M059J (cell line): Measurements from ENCODE around the gene PTCH1. TPM values are rescaled to one million over a fixed set of nuclear protein-coding genes. Genes with fewer than 3 reads are reported as not detected.

Source experiments
- DNase-seq: peaks from one replicate; pipeline ENCODE4 v3.0.0-alpha.2; 2012; ENCODE audit warnings: low read depth
- total RNA-seq: library from RNA; depleted of rRNA; stranded (reverse); fragments of >200 nt; shearing (Covaris generic); gene quantifications from 2 replicates; pipeline ENCODE4 v1.2.3, GENCODE V29; 2014

Gene PTCH1
- total RNA-seq, 1 experiment from 2014 or later, result 3.3 TPM

DNA sequence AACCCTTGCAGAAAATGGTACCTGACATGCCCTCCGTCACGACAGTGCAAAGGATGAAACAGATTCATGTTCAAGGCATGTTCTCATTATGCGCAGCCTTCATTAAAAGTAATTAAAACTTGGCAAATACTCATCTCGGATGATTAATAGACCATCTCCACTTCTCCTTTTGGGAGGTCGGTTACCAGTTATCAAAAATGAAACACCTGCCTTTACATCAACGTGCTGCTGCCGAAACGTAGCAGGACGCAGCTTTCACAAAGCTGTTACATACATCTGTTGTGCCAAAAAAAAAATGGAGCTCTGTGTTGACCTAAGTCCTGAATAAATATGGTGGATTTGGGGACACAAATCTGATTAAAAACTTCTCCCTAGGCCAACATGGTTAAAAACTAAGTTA, 75.7 kb downstream of the PTCH1 start:
- no peak for DNase-seq

- no peak for DNase-seq
Observed at GRCh38 chr9:95440447-95440846, 76.3 kb downstream of the PTCH1 start.

DNA sequence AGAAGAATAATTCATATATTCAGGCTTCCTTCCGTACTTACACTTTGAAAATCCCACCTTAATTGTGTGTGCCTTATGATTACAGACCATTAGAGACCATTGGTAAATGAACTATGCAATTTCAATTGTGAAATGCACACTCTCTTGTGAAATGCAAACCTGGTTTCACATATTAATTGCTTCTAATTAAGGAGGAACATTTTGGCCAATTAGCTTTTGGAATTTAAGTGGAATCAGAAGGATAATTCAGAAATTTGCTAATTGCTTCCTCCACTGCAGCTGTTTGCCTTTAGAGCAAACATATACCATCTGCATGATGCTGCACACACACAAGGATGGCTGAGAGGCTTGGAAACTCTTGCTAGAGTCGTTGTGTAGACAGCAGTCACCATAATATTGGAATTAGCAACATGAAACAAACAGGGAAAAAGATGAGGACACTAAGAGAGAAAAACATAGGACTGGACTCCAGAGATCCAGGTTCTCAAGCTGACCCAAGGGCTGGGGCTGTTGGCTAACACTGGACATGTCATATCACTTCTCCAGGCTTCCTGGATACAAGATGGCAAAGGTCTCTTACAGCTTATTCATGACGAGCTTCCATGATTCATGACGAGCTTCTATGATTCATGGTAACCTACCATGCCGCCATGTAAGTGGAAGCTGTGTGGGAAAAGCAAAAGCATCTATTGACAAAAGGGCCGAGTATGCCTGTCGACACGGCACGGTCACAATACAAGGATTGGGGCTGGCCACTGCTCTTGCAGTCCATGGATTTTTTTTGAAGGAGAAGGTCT, 78.0 kb downstream of the PTCH1 start:
- peak; percentile 17 for DNase-seq

DNA sequence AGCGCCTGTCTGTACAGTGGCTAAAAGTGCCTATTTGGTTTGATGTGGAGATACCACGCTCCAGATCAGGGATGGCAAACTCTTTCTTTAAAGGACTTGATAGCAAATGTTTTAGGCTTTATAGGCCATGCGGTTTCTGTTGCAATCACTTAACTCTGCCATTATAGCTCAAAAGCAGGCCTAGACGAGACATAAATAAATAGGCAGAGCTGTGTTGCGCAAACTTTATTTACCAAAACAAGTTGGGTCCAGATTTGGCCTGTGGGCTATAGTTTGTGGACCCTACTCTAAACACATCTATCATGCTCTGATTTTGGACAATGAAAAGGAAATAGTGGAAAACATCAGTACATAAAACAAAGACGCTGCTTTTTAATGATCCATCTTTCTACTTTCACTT, 79.2 kb downstream of the PTCH1 start:
- no peak for DNase-seq

DNA sequence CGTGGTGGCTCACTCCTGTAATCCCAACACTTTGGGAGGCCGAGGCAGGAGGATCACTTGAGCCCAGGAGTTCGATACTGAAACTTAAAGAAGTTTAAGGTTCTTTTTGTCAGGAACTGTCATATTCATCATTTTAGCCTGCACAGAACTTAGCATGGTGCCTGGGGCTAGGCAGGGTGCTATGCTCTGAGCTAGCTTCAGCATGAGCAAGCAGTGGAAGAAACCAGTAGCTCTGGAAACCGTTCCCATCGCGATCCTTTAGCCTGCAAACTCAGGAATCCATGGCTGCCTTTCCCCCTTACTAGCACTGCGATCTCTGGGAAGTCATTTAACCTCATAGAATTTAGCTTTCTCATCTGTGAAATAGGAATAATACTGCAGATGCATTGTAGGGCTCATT, 80.4 kb downstream of the PTCH1 start:
- no peak for DNase-seq

DNA sequence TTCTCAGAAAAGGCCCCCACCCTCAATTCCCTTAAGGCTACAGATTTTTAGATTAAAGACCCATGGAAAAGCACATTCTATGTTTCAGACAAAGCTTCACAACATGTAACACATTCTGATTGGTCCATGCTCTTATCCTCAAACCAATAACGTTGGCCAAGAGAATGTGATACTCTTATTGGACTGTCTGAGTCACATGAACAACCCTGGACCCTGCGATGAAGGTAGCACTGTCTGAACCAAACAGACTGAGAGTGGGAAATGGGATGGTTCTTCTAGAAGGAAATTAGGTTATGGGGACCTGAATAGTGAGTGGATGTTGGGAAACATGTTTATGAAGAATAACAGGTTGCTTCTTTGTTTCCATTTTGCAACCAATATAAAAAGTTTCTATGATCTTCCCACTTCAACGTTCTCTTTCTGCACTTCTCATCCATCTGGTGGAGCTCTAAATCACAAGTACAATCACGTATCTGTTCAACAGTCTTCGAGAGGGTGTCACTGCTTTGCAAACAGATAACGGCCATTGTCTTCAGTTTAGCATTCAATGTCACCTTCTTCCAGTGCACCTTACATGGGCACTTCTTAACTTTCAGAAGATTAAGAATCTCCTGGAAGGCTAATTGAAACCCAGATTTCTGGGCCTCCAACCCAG, 81.6 kb downstream of the PTCH1 start:
- no peak for DNase-seq

GRCh38 chr9:95434116-95435073, 82.4 kb downstream of the PTCH1 start:
- no peak for DNase-seq

GRCh38 chr9:95433096-95433819, 83.5 kb downstream of the PTCH1 start:
- no peak for DNase-seq

GRCh38 chr9:95431286-95431685, 85.5 kb downstream of the PTCH1 start:
- no peak for DNase-seq

DNA sequence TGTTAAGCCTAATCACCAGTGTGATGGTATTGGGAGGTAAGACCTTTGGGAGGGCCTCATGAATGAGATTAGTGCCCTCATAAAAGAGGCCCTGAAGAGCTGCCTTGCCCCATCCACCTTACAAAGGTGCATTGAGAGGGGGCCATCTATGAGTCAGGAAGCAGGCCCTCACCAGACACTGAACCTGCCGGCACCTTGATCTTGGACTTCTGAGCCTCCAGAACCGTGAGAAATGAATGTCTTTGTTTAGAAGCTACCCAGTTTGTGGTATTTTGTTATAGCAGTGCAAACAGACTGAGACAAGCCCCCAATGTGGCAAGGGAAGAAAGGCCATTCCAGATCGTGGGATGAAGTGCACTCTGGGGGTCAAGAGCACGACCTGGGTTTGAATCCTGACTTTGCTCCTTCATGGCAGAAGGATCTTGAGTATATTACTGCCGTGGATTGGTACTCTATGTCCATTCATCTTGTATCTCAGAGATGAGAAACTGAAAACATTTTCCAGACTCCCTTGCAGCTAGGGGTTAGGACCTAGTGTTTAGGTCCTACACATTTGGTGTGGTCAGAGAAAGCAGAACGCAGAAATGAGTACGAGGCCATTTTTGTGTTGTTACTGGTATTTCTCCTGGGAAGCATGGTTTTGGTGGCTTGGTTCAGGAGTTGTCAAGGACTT, 86.7 kb downstream of the PTCH1 start:
- no peak for DNase-seq

- no peak for DNase-seq
Observed at GRCh38 chr9:95429096-95429495, 87.7 kb downstream of the PTCH1 start.

GRCh38 chr9:95425910-95426551, 90.7 kb downstream of the PTCH1 start:
- DNase-seq, result peak; percentile 64

GRCh38 chr9:95422650-95423049, 94.1 kb downstream of the PTCH1 start:
- peak; percentile 5 for DNase-seq

DNA sequence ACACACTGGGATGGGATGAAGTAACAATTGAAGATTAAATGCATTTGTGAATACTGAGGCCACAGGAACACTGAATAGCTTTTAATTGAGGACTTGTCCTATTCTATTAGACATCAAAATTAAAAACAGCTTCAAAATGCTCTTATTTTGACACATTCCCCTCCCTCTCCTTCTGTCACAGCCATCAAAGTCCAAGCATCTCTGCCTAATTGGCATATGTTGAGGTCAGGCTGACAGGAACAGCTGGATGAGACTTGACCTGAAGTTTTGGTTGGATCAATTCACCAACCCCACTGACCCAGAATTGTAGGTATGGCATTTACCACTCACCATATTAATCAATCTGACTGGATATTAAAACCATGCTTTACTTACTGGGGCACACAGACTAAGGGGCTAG, 96.3 kb downstream of the PTCH1 start:
- no peak for DNase-seq

DNA sequence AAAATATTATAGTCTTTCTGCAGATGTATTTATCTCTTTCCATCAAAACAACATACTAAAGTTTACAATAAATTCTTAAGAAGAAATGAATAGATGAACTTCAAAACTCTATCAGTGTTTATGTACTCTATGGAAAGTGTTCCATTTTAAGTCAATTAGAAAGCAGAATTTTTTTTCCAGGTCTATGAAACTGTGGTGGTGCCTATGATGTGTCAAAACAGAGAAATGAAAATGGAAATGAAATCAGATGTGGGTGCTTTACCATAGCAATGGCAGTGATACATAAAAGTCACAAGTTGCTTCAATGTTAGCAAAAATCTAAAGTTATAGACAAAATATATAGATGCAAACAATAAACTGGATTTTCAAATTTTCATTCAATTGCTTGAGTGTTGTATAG, 97.3 kb downstream of the PTCH1 start:
- DNase-seq, result no peak

- peak; percentile 26 for DNase-seq
Observed at GRCh38 chr9:95415158-95415557, 101.6 kb downstream of the PTCH1 start.

GRCh38 chr9:95413793-95414192, 103.0 kb downstream of the PTCH1 start:
- no peak for DNase-seq

GRCh38 chr9:95411054-95411892, 105.5 kb downstream of the PTCH1 start:
- no peak for DNase-seq

DNA sequence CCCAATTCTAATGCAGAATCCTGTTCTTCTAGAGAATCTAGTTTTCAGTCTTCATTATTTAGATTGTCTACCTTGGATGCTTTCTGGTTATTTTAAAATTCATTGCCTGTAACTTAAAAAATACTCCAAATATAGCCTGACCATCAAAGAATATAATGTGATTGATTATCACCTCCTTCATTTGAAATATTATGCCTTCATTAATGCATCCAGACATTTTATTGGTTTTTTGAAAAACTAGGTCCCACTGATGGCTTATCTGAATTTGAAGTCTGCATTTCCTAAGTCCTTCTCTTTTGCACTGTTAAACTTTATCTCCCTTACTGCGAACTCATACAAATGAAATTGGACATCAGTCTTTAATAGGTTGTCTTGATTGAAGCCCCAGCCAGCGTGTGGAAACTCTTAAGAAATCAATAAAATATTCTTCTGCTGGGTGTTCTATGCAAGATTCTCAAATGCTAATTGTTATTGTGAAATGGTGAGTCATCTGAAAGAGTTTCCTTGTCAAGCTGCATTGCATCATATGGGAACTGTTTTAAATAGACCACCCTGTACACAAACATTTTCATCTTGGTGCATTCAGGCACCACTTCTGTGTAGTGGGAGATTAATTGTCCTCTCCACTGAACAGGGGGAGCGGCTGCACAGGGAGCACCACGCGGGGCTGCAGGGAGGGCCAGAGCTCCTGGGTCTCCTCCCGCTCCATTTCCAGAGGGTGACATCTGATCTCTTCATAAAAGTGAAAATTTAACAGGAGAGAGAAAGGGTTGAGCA, 106.9 kb downstream of the PTCH1 start:
- DNase-seq, result peak; percentile 68
